SK-N-SH treated with all-trans-retinoic acid at 6 μM for 48 hours (cell line): ENCODE data around the gene AAK1.

Experiments used
- ATAC-seq: fragments of 200-7000 bp; cut with Tn5 transposase; 3 replicates; pipeline ENCODE4 v1.9.1; 2020; ENCODE audit warnings: mild to moderate bottlenecking, moderate library complexity
- ARNTL ChIP-seq: fragments of 450-650 bp; formaldehyde crosslinking; IDR thresholded peaks from 2 replicates; pipeline ENCODE4 v1.5.0; 2020; ENCODE audit warnings: low read depth, mild to moderate bottlenecking, moderate library complexity, borderline replicate concordance
- BACH2 ChIP-seq: fragments of 250-450 bp; sonication (Bioruptor Pico); IDR thresholded peaks from 2 replicates; pipeline ENCODE4 v1.9.0; 2021; ENCODE audit warnings: mild to moderate bottlenecking, borderline replicate concordance
- CREB5 ChIP-seq: fragments of 250-450 bp; sonication (Bioruptor Pico); IDR thresholded peaks from 2 replicates; pipeline ENCODE4 v1.5.1; 2020; ENCODE audit warnings: low read depth, mild to moderate bottlenecking, moderate library complexity
- CSRNP3 ChIP-seq: fragments of 250-450 bp; sonication (Bioruptor Pico); IDR thresholded peaks from 2 replicates; pipeline ENCODE4 v1.5.1; 2021; ENCODE audit warnings: mild to moderate bottlenecking, moderate library complexity
- GLIS3 ChIP-seq: fragments of 250-450 bp; sonication (Bioruptor Pico); IDR thresholded peaks from 2 replicates; pipeline ENCODE4 v1.5.0; 2020; ENCODE audit warnings: mild to moderate bottlenecking, moderate library complexity
- ISL1 ChIP-seq: fragments of 250-450 bp; sonication (Bioruptor Pico); IDR thresholded peaks from 2 replicates; pipeline ENCODE4 v2.1.2; 2022; ENCODE audit warnings: mild to moderate bottlenecking, moderate library complexity
- PATZ1 ChIP-seq: fragments of 250-450 bp; sonication (Bioruptor Pico); IDR thresholded peaks from 2 replicates; pipeline ENCODE4 v1.8.0; 2020; ENCODE audit warnings: mild to moderate bottlenecking, moderate library complexity, borderline replicate concordance
- POU6F1 ChIP-seq: fragments of 250-450 bp; sonication (Bioruptor Pico); IDR thresholded peaks from 2 replicates; pipeline ENCODE4 v1.8.0; 2021; ENCODE audit warnings: low read depth, mild to moderate bottlenecking, moderate library complexity, borderline replicate concordance
- PPARA ChIP-seq: fragments of 250-450 bp; sonication (Bioruptor Pico); IDR thresholded peaks from 2 replicates; pipeline ENCODE4 v1.5.0; 2020; ENCODE audit warnings: mild to moderate bottlenecking, borderline replicate concordance
- RARB ChIP-seq: fragments of 250-450 bp; sonication (Bioruptor Pico); IDR thresholded peaks from 2 replicates; pipeline ENCODE4 v1.8.0; 2021; ENCODE audit warnings: mild to moderate bottlenecking, moderate library complexity
- SNAI2 ChIP-seq: fragments of 250-450 bp; sonication (Bioruptor Pico); IDR thresholded peaks from 2 replicates; pipeline ENCODE4 v1.5.0; 2020; ENCODE audit warnings: mild to moderate bottlenecking, moderate library complexity
- TCF4 ChIP-seq: fragments of 250-450 bp; sonication (Bioruptor Pico); IDR thresholded peaks from 2 replicates; pipeline ENCODE4 v1.8.0; 2021; ENCODE audit warnings: mild to moderate bottlenecking, moderate library complexity, borderline replicate concordance
- TOX ChIP-seq: fragments of 250-450 bp; sonication (Bioruptor Pico); IDR thresholded peaks from 2 replicates; pipeline ENCODE4 v1.8.0; 2021; ENCODE audit warnings: mild to moderate bottlenecking, moderate library complexity, borderline replicate concordance
- TSHZ2 ChIP-seq: fragments of 250-450 bp; sonication (Bioruptor Pico); IDR thresholded peaks from 2 replicates; pipeline ENCODE4 v1.5.0; 2020; ENCODE audit warnings: mild to moderate bottlenecking, moderate library complexity
- ZC3H10 ChIP-seq: fragments of 250-450 bp; sonication (Bioruptor Pico); IDR thresholded peaks from 2 replicates; pipeline ENCODE4 v1.5.1; 2021; ENCODE audit warnings: mild to moderate bottlenecking, moderate library complexity
- ZFP3 ChIP-seq: fragments of 250-450 bp; sonication (Bioruptor Pico); IDR thresholded peaks from 2 replicates; pipeline ENCODE4 v1.5.0; 2020; ENCODE audit warnings: mild to moderate bottlenecking, moderate library complexity
- ZFP30 ChIP-seq: fragments of 450-650 bp; formaldehyde crosslinking; IDR thresholded peaks from 2 replicates; pipeline ENCODE4 v1.5.0; 2022; ENCODE audit warnings: mild to moderate bottlenecking, moderate library complexity
- ZNF565 ChIP-seq: fragments of 450-650 bp; formaldehyde crosslinking; conservative IDR thresholded peaks from 2 replicates; pipeline ENCODE4 v1.5.0; 2020; ENCODE audit warnings: low read depth, mild to moderate bottlenecking, moderate library complexity
- ZNF70 ChIP-seq: fragments of 450-650 bp; formaldehyde crosslinking; IDR thresholded peaks from 2 replicates; pipeline ENCODE4 v1.5.0; 2020; ENCODE audit warnings: mild to moderate bottlenecking, moderate library complexity
- ZNF8 ChIP-seq: fragments of 450-650 bp; formaldehyde crosslinking; IDR thresholded peaks from 2 replicates; pipeline ENCODE4 v1.5.0; 2020; ENCODE audit warnings: mild to moderate bottlenecking, moderate library complexity

The AAK1 gene

GRCh38 chr2:69428981-69429380 lies 214.6 kb downstream of the AAK1 start:
- no peak for ATAC-seq
- TF ChIP-seq RARB (CRISPR knock-in tag) (no peak), CSRNP3 (no peak), TOX (no peak), TCF4 (CRISPR knock-in tag) (no peak), POU6F1 (no peak), PATZ1 (CRISPR knock-in tag) (no peak), ISL1 (CRISPR knock-in tag) (no peak), ZFP3 (CRISPR knock-in tag) (no peak), ZFP30 (CRISPR knock-in tag) (no peak), BACH2 (CRISPR knock-in tag) (no peak), ZNF70 (CRISPR knock-in tag) (no peak), GLIS3 (no peak), SNAI2 (CRISPR knock-in tag) (no peak), ARNTL (CRISPR knock-in tag) (no peak)

- no peak for ATAC-seq
- TF ChIP-seq ZC3H10 (CRISPR knock-in tag) (no peak), BACH2 (CRISPR knock-in tag) (no peak), ZNF70 (CRISPR knock-in tag) (no peak), TCF4 (CRISPR knock-in tag) (no peak), RARB (CRISPR knock-in tag) (no peak), TOX (no peak), CSRNP3 (no peak), ZFP30 (CRISPR knock-in tag) (no peak), ISL1 (CRISPR knock-in tag) (no peak), CREB5 (CRISPR knock-in tag) (no peak), PPARA (CRISPR knock-in tag) (no peak), ZNF565 (CRISPR knock-in tag) (no peak)
Measured at GRCh38 chr2:69424419-69424818, 219.1 kb downstream of the AAK1 start.

GRCh38 chr2:69422198-69422597 lies 221.3 kb downstream of the AAK1 start:
- no peak for ATAC-seq
- TF ChIP-seq ARNTL (CRISPR knock-in tag): no peak
- no peak for TF ChIP-seq TSHZ2 (CRISPR knock-in tag)
- no peak for TF ChIP-seq PPARA (CRISPR knock-in tag)
- no peak for TF ChIP-seq ZNF8 (CRISPR knock-in tag)
- no peak for TF ChIP-seq BACH2 (CRISPR knock-in tag)
- no peak for TF ChIP-seq SNAI2 (CRISPR knock-in tag)
- no peak for TF ChIP-seq ZFP30 (CRISPR knock-in tag)
- TF ChIP-seq TCF4 (CRISPR knock-in tag): no peak
- TF ChIP-seq CSRNP3: no peak
- TF ChIP-seq PATZ1 (CRISPR knock-in tag): no peak
- no peak for TF ChIP-seq ISL1 (CRISPR knock-in tag)
- no peak for TF ChIP-seq ZC3H10 (CRISPR knock-in tag)
- TF ChIP-seq ZFP3 (CRISPR knock-in tag): no peak
- no peak for TF ChIP-seq POU6F1
